ENCODE results near the gene MYL12A.
A peak's percentile ranks its signal among the peaks of the same experiment; 100 is the strongest.

MYL12A gene

DNA sequence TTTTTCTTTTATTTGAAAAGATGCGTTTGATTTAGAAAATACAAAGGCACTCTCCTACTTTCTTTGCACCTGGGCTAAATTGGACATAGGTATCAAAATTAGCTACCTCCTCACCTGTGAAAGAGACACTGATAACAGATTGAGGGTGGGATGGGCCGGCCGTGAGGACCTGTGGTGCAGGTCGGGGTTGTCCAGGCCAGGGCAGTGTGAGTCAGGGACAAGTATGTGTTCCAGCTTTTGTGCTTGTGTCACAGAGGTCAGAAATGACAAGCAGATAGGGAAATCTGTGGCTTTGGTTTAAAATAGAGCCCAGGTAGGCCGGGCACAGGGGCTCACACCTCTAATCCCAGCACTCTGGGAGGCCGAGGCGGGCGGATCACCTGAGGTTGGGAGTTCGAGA is 36.9 kb downstream of the MYL12A start:
- no peak for DNase-seq

DNA sequence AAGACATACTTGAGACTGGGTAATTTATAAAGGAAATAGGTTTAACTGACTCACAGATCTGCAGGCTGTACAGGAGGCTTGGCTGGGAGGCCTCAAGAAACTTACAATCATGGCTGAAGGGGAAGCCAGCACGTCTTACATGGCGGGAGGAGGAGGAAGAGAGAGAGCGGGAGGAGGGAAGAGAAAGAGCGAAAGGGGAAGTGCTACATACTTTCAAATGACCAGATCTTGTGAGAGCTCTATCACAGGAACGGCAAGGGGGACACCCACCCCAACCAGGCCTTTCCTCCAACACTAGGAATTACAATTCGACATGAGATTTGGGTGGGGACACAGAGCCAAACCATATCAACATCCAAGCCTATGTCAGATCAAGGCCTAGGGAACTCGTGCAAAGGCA is 38.6 kb downstream of the MYL12A start:
- DNase-seq: no peak

DNA sequence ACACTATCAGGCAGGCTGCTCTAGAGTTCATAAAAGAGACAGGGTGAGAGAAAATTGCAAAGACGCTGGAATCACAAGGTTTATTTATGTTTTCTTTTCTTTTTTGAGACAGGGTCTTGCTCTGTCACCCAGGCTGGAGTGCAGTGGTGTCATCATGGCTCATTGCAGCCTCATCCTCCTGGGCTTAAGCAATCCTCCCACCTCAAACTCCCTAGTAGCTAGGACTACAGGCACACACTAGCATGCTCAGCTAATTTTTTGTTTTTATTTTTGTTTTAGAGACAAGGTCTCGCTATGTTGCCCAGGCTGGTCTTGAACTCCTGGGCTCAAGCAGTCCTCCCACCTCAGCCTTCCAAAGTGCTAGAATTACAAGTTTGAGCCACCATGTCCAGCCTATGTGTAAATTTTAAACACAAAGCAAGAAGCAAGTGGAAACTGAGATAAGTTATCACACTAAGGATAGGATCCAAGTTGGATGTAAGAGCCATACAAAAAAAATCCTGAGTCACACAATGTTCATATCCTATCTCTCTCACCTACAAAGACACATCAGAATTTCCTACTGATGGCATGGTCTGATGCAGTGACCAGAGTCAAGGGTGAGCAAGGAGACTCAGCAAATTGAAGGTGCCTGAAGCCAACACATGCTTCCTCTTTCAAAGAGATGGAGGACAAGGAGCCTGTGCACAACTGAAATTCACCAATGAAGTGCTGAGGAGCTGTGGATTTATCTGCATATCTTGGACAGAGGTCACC is 45.8 kb downstream of the MYL12A start:
- no peak for DNase-seq

DNA sequence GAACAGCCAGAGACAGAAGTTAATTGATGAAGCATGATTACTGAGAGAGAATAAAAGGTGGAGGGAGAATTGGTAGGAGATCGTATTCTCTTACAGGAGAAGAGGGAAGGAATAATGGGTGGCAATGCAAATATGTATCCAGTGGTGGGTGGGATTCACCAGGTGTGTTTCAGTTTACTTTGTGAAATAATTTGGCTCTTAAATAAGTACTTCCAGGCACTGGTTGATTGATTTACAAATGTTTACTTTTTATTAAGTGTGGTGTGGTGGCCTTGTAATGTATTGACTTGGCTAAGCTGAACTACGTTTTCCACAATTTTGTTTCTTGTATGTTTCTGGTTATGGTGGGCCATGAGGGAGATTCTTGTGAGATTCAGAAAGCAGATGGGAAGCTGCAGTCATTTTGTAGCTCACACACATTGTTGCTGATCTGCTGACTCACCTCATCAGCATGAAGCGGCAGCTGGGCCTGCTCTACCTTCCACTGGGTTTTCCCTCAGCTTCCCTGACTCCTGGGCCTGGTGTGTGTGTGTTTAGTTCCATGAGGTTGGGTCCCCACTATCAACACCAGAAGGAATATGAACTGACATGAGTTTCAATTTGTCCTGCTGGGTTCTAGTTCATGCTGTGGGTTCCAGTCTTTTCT is 47.0 kb downstream of the MYL12A start:
- DNase-seq: peak; percentile 2

DNA sequence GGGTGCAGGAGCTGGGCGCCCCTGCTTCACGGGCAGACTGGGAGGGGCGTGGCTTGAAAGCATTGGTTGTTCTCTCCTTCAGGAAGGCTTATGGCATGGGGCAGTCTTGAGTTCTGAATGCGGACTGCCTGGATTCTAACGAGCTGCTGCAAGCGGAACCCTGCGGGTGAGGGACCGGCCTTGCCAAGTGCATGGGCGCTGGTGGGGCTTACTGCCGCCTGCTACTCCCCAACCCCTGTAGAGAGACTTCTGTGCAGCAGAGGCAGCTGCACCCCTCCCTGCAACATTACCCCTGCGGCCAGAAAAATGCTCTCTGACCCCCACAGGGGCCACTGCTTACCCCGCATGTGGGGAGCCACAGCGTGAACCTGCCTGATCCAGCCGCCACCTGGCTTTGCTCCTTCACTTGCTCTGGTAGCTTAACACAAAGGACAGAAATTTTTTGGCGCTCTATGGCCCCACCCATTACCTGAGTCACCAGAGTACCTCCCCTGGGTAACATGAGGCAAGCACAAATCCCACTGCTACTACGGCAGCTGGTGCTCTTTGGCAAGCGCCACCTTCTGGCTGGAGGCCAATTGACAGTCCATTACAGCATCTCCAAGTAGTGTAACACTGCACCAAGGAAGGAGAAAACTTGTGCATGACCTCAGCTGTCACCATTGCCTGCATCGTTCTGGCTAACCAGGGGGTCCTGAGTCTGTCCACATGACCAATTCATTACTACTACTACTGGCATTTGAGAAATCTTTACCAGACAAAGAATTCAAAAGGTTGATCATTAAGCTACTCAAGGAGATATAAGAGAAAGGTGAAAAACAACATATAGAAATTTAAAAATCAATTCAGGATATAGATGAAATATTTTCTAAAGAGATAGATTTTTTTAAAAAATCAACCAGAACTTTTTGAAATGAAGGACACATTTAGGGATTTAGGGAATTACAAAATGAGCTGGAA is 49.7 kb downstream of the MYL12A start:
- peak; percentile 82 for DNase-seq

DNA sequence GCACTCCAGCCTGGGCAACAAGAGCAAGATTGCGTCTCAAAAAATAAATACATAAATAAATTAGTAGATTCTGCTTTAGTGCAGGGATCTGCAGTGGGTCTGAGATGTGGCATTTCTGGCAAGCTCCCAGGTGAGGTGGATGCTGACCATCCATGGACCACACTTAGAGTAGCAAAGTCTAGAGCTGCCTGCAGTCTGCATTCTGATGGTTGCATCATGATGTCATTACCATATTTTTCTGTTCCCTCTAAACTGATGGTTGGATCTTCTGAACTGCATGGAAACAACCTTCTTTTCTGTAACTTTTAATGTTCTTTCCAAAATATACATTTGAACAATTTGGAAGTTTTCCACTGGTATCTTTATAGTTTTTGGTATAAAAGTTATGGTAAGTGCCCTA is 57.2 kb downstream of the MYL12A start:
- no peak for DNase-seq

DNA sequence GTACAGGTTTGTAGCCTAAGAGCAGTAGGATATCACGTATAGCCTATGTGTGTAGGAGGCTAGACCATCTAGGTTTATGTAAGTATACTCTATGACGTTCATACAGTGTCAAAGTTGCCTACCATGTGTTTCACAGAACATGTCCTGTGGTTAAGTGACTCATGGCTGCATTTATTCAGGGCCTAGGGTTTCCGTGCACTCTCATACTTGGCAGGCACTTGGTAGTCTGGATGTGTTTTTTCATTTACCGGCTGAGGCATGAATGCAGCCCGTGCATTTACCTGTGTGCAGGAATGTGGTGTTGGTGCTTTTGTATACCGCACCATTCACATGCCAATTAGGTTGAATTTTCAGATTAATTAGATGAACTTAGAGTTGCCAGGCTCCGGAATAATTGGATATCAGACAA is 57.8 kb downstream of the MYL12A start:
- no peak for DNase-seq
